IMR-90 (cell line): ENCODE results near the gene AFF2. TPM values are rescaled to one million over a fixed set of nuclear protein-coding genes. Genes with fewer than 3 reads are reported as not detected.

Experiments used
- ATAC-seq: fragments of 200-7000 bp; cut with Tn5 transposase; 2 replicates; pipeline ENCODE4 v1.9.1; 2020; ENCODE audit warnings: low read depth, mild to moderate bottlenecking, moderate library complexity
- BruUV-seq: library from RNA; stranded (reverse); fragments of 400-500 nt; replicated peaks from 2 replicates; lab custom pipeline; 2021; lab: Mats Ljungman, UMichigan
- CTCF ChIA-PET: fragments of 300-600 bp; formaldehyde crosslinking; extraction: SDS; loops from one replicate; lab custom pipeline; 2021; ENCODE audit warnings: antibody characterized with exemption; lab: Yijun Ruan, JAX
- POLR2A ChIA-PET: fragments of 300-600 bp; sonication (Branson Sonifier 250); formaldehyde crosslinking; loops from one replicate; lab custom pipeline; 2022; ENCODE audit warnings: antibody characterized with exemption; ENCODE audit not compliant: unreplicated experiment; lab: Charles Lee
- DNase-seq: peaks from one replicate; pipeline ENCODE4 v3.0.0; 2013
- H2AFZ ChIP-seq: replicated peaks from 2 replicates; pipeline ENCODE3; 2013; ENCODE audit warnings: low read length, mild to moderate bottlenecking; ENCODE audit not compliant: poor library complexity
- H2AK5ac ChIP-seq: 2 replicates; pipeline ENCODE4 v1.6.1; 2013; ENCODE audit warnings: low read depth, low read length, inconsistent platforms
- H2AK9ac ChIP-seq: replicated peaks from 2 replicates; pipeline ENCODE3; 2013; ENCODE audit warnings: mild to moderate bottlenecking, low read depth, low read length, moderate library complexity; ENCODE audit not compliant: poor library complexity
- H2BK120ac ChIP-seq: 2 replicates; pipeline ENCODE4 v1.6.1; 2013; ENCODE audit warnings: low read depth, low read length, inconsistent platforms
- H2BK15ac ChIP-seq: 3 replicates; pipeline ENCODE4 v1.6.1; 2013; ENCODE audit warnings: low read depth, low read length, inconsistent platforms
- H2BK20ac ChIP-seq: 2 replicates; pipeline ENCODE4 v1.6.1; 2013; ENCODE audit warnings: low read depth, mild to moderate bottlenecking, inconsistent platforms, low read length, moderate library complexity
- H2BK5ac ChIP-seq: 2 replicates; pipeline ENCODE4 v1.6.1; 2013; ENCODE audit warnings: mild to moderate bottlenecking, low read depth, low read length, inconsistent platforms; ENCODE audit not compliant: poor library complexity, severe bottlenecking
- H3K14ac ChIP-seq: replicated peaks from 2 replicates; pipeline ENCODE4 v1.6.1; 2013; ENCODE audit warnings: low read depth, low read length, inconsistent platforms
- H3K18ac ChIP-seq: 2 replicates; pipeline ENCODE4 v1.6.1; 2013; ENCODE audit warnings: low read depth, low read length, control low read depth
- H3K23ac ChIP-seq: 2 replicates; pipeline ENCODE4 v1.6.1; 2013; ENCODE audit warnings: low read depth, low read length, inconsistent platforms
- H3K27ac ChIP-seq: 2 replicates; pipeline ENCODE4 v1.5.1; 2013; ENCODE audit warnings: mild to moderate bottlenecking, control low read depth, low read length; ENCODE audit not compliant: insufficient read depth
- H3K27me3 ChIP-seq: 2 replicates; pipeline ENCODE4 v1.6.1; 2013; ENCODE audit warnings: low read length; ENCODE audit not compliant: control insufficient read depth, insufficient read depth
- H3K36me3 ChIP-seq: 2 replicates; pipeline ENCODE4 v1.6.1; 2013; ENCODE audit warnings: low read length, mixed read lengths; ENCODE audit not compliant: control insufficient read depth, insufficient read depth
- H3K4ac ChIP-seq: 2 replicates; pipeline ENCODE4 v1.6.1; 2013; ENCODE audit warnings: low read depth, low read length, inconsistent platforms
- H3K4me1 ChIP-seq: 2 replicates; pipeline ENCODE4 v1.6.1; 2013; ENCODE audit warnings: low read length, mixed read lengths; ENCODE audit not compliant: control insufficient read depth, insufficient read depth
- H3K4me2 ChIP-seq: 2 replicates; pipeline ENCODE4 v1.6.1; 2013; ENCODE audit warnings: low read depth, mild to moderate bottlenecking, control low read depth, low read length, moderate library complexity
- H3K4me3 ChIP-seq: 2 replicates; pipeline ENCODE4 v1.5.1; 2013; ENCODE audit warnings: low read depth, mild to moderate bottlenecking, control low read depth, low read length, moderate library complexity; ENCODE audit not compliant: insufficient read depth
- H3K56ac ChIP-seq: 2 replicates; pipeline ENCODE4 v1.6.1; 2013; ENCODE audit warnings: low read length, inconsistent platforms; ENCODE audit not compliant: insufficient read depth; ENCODE audit errors: extremely low read depth
- H3K79me1 ChIP-seq, 2 experiments: 2 replicates each; pipeline ENCODE4 v1.6.1; 2013; ENCODE audit warnings: low read length in 2 of 2, inconsistent platforms in 1 of 2, low read depth in 1 of 2
- H3K9ac ChIP-seq: 2 replicates; pipeline ENCODE4 v1.6.1; 2013; ENCODE audit warnings: low read depth, low read length, control low read depth
- H3K9me1 ChIP-seq: 2 replicates; pipeline ENCODE4 v1.6.1; 2013; ENCODE audit warnings: low read length, inconsistent platforms; ENCODE audit not compliant: insufficient read depth
- H3K9me3 ChIP-seq: 2 replicates; pipeline ENCODE4 v1.6.1; 2013; ENCODE audit warnings: low read length; ENCODE audit not compliant: control insufficient read depth, insufficient read depth
- H4K20me1 ChIP-seq: 2 replicates; pipeline ENCODE4 v1.6.1; 2013; ENCODE audit warnings: low read length, inconsistent platforms; ENCODE audit not compliant: insufficient read depth
- H4K5ac ChIP-seq: 2 replicates; pipeline ENCODE4 v1.6.1; 2013; ENCODE audit warnings: mild to moderate bottlenecking, low read depth, low read length, control low read depth
- H4K8ac ChIP-seq, 2 experiments: 2 replicates each; pipeline ENCODE4 v1.6.1; 2013; ENCODE audit warnings: low read depth in 2 of 2, low read length in 2 of 2, control low read depth in 1 of 2, inconsistent platforms in 1 of 2
- H4K91ac ChIP-seq: 2 replicates; pipeline ENCODE4 v1.6.1; 2013; ENCODE audit warnings: low read depth, low read length, inconsistent platforms; ENCODE audit not compliant: insufficient read depth
- CEBPB ChIP-seq: IDR thresholded peaks from 2 replicates; pipeline ENCODE4 v1.6.1; 2012; ENCODE audit warnings: low read depth, low read length, improper control_type of control experiment
- CHD1 ChIP-seq: IDR thresholded peaks from 2 replicates; pipeline ENCODE4 v1.6.1; 2012; ENCODE audit warnings: low read depth, low read length, improper control_type of control experiment
- ELK1 ChIP-seq: fragments of 150-350 bp; IDR thresholded peaks from 2 replicates; pipeline ENCODE4 v1.6.1; 2016; ENCODE audit warnings: low read depth, mild to moderate bottlenecking, low read length, moderate library complexity, borderline replicate concordance
- FOS ChIP-seq: fragments of 150-350 bp; IDR thresholded peaks from 2 replicates; pipeline ENCODE4 v1.6.1; 2016; ENCODE audit warnings: low read depth, low read length
- MAFK ChIP-seq: IDR thresholded peaks from 2 replicates; pipeline ENCODE4 v1.6.1; 2012; ENCODE audit warnings: low read depth, low read length, improper control_type of control experiment
- MAZ ChIP-seq: IDR thresholded peaks from 2 replicates; pipeline ENCODE4 v1.6.1; 2012; ENCODE audit warnings: low read depth, mild to moderate bottlenecking, low read length, improper control_type of control experiment, moderate library complexity, borderline replicate concordance
- MXI1 ChIP-seq: IDR thresholded peaks from 2 replicates; pipeline ENCODE4 v1.6.1; 2012; ENCODE audit warnings: low read depth, mild to moderate bottlenecking, low read length, moderate library complexity, borderline replicate concordance
- NFE2L2 ChIP-seq: fragments of 150-350 bp; IDR thresholded peaks from 2 replicates; pipeline ENCODE4 v1.6.1; 2016; ENCODE audit warnings: low read depth, mild to moderate bottlenecking, low read length
- POLR2A ChIP-seq: IDR thresholded peaks from 2 replicates; pipeline ENCODE4 v1.6.1; 2012; ENCODE audit warnings: mild to moderate bottlenecking, low read depth, low read length
- RAD21 ChIP-seq: IDR thresholded peaks from 2 replicates; pipeline ENCODE4 v1.6.1; 2012; ENCODE audit warnings: low read length, improper control_type of control experiment
- RCOR1 ChIP-seq: IDR thresholded peaks from 2 replicates; pipeline ENCODE4 v1.6.1; 2012; ENCODE audit warnings: mild to moderate bottlenecking, low read length, improper control_type of control experiment; ENCODE audit not compliant: insufficient replicate concordance
- SMC3 ChIP-seq: fragments of 150-350 bp; IDR thresholded peaks from 2 replicates; pipeline ENCODE4 v1.6.1; 2016; ENCODE audit warnings: low read depth, mild to moderate bottlenecking, antibody characterized with exemption, low read length, moderate library complexity
- WGBS, 2 experiments: methylation state at CpG; one replicate each; pipeline versions ENCODE4 v1.1.5 to v1.1.7; 2013; ENCODE audit warnings: missing lambda C conversion rate in 2 of 2; ENCODE audit not compliant: insufficient read length in 1 of 2; ENCODE audit errors: extremely low coverage in 2 of 2; 5-methylcytosine and 5-hydroxymethylcytosine counted together
- dilution Hi-C: fragments of 300-500 bp; cut with HindIII; formaldehyde crosslinking; loops from one replicate; pipeline ENCODE4 v1.14.3; 2018; ENCODE audit warnings: low sequenced_read_pairs; ENCODE audit not compliant: unreplicated experiment
- in situ Hi-C: fragments of 300-500 bp; cut with MboI; formaldehyde crosslinking; loops from 3 replicates; pipeline ENCODE4 v1.14.3; 2019; ENCODE audit warnings: low sequenced_read_pairs, inconsistent platforms, mixed read lengths
- intact Hi-C: fragments of 100-400 bp; cut with micrococcal nuclease; formaldehyde crosslinking; loops from 2 replicates; pipeline ENCODE4 v1.10.0; 2022
- polyA plus RNA-seq, 3 experiments: library from polyadenylated mRNA; depleted of rRNA; stranded (reverse); fragments of >200 nt; gene quantifications; 2 replicates each; pipeline ENCODE4 v1.2.3, GENCODE V29; 2012; ENCODE audit warnings: low replicate concordance in 1 of 3
- total RNA-seq: library from RNA; depleted of rRNA; stranded (reverse); fragments of >200 nt; gene quantifications from 2 replicates; pipeline ENCODE4 v1.2.3, GENCODE V29; 2012
- TF ChIP-seq, protein P1 (sequence below): conservative IDR thresholded peaks from 2 replicates; pipeline ENCODE4 v1.5.1; 2012; ENCODE audit warnings: mild to moderate bottlenecking, low read depth, low read length, improper control_type of control experiment
- TF ChIP-seq, protein P2 (sequence below): fragments of 150-350 bp; IDR thresholded peaks from 2 replicates; pipeline ENCODE4 v1.6.1; 2017; ENCODE audit warnings: mild to moderate bottlenecking, antibody characterized with exemption, low read length, low read depth

The AFF2 gene
- total and polyA plus RNA-seq, 2 of the 4 experiments (the other 2 are of a cell fraction): 0.15 to 0.72 TPM

DNA sequence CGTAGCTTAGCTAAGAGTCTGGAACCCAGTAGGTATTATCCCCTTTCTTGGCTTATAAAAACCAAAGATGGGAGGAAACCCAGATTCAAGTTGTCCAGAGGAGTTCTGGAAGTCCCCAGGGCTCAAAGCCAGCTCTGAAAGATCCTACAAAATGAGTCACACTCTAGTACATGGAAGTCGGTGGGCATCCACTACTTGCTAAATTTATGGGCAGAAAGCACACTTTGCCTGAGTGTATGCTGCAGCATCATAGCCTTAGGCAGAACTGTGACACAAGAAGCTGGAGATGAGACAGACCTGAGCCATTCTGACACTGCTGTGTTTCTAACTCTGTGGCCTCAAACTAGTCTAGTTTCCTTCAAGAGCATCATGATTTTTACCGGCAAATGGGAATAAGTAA, 429.3 kb downstream of the AFF2 start:
- no TSS peak for BruUV-seq
- dilution Hi-C loops: no loop called here

More for the DNA sequence above, 429.3 kb downstream of the AFF2 start:
- no peak overlapping the region for H3K23ac ChIP-seq
- H3K27ac ChIP-seq: no peak overlapping the region
- H2AK5ac ChIP-seq: no peak overlapping the region
- ATAC-seq (no peak), DNase-seq (peak; percentile 5)
- intact Hi-C loops (no loop called here), in situ Hi-C loops (no loop called here)
- ChIA-PET CTCF (no interaction called here), POLR2A (no interaction called here)
- H2BK5ac ChIP-seq: no peak overlapping the region
- no peak overlapping the region for H2BK15ac ChIP-seq
- H4K91ac ChIP-seq: no peak overlapping the region
- no peaks in the 10 kb centered on the region for H3K4me1 ChIP-seq
- no peak overlapping the region for H3K4me3 ChIP-seq
- no peaks in the 10 kb centered on the region for H3K79me1 ChIP-seq
- H2AK9ac ChIP-seq: no peak overlapping the region
- H3K14ac ChIP-seq: no peak overlapping the region
- H3K18ac ChIP-seq: no peak overlapping the region
- no peak overlapping the region for H4K8ac ChIP-seq
- no peak overlapping the region for H3K4ac ChIP-seq
- H3K9me3 ChIP-seq: no peaks in the 10 kb centered on the region
- no peak overlapping the region for H3K4me2 ChIP-seq
- WGBS, 2 experiments: no CpG with 5 or more reads among the region's 3 CpGs
- H4K20me1 ChIP-seq: no peaks in the 10 kb centered on the region
- H2AFZ ChIP-seq: no peak overlapping the region
- no peak overlapping the region for H2BK120ac ChIP-seq
- H3K36me3 ChIP-seq: no peaks in the 10 kb centered on the region
- no peaks in the 10 kb centered on the region for H3K9me1 ChIP-seq
- H3K9ac ChIP-seq: no peak overlapping the region
- no peak for TF ChIP-seq SMC3
- no peak for TF ChIP-seq RCOR1
- TF ChIP-seq ELK1: no peak
- TF ChIP-seq POLR2A: no peak
- TF ChIP-seq NFE2L2: no peak
- no peak for TF ChIP-seq CHD1
- no peak for TF ChIP-seq CEBPB
- no peak for TF ChIP-seq MAFK
- TF ChIP-seq RAD21: no peak
- no peak for TF ChIP-seq MAZ
- no peak for TF ChIP-seq MXI1
- TF ChIP-seq, protein P1, sequence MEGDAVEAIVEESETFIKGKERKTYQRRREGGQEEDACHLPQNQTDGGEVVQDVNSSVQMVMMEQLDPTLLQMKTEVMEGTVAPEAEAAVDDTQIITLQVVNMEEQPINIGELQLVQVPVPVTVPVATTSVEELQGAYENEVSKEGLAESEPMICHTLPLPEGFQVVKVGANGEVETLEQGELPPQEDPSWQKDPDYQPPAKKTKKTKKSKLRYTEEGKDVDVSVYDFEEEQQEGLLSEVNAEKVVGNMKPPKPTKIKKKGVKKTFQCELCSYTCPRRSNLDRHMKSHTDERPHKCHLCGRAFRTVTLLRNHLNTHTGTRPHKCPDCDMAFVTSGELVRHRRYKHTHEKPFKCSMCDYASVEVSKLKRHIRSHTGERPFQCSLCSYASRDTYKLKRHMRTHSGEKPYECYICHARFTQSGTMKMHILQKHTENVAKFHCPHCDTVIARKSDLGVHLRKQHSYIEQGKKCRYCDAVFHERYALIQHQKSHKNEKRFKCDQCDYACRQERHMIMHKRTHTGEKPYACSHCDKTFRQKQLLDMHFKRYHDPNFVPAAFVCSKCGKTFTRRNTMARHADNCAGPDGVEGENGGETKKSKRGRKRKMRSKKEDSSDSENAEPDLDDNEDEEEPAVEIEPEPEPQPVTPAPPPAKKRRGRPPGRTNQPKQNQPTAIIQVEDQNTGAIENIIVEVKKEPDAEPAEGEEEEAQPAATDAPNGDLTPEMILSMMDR: no peak
- TF ChIP-seq, protein P2, sequence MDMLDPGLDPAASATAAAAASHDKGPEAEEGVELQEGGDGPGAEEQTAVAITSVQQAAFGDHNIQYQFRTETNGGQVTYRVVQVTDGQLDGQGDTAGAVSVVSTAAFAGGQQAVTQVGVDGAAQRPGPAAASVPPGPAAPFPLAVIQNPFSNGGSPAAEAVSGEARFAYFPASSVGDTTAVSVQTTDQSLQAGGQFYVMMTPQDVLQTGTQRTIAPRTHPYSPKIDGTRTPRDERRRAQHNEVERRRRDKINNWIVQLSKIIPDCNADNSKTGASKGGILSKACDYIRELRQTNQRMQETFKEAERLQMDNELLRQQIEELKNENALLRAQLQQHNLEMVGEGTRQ: no peak
- TF ChIP-seq FOS: no peak
- no peaks in the 10 kb centered on the region for H3K27me3 ChIP-seq
- no peak overlapping the region for H3K56ac ChIP-seq
- H4K5ac ChIP-seq: no peak overlapping the region
- no peak overlapping the region for H2BK20ac ChIP-seq
